Fibroblast of the aortic adventitia (primary cell): Measurements from ENCODE around the gene GLOD4. TPM values are rescaled to one million over a fixed set of nuclear protein-coding genes. Genes with fewer than 3 reads are reported as not detected.

Experiments used
- DNase-seq: peaks from one replicate; pipeline ENCODE4 v3.0.0-alpha.2; 2010; ENCODE audit warnings: low read depth
- H3K4me3 ChIP-seq: 2 replicates; pipeline ENCODE4 v1.5.1; 2011; ENCODE audit warnings: low read depth, mild to moderate bottlenecking, control low read depth, low read length, moderate library complexity
- CTCF ChIP-seq: IDR thresholded peaks from 2 replicates; pipeline ENCODE4 v1.5.1; 2011; ENCODE audit warnings: mild to moderate bottlenecking, low read length, control low read depth, inconsistent platforms; ENCODE audit not compliant: insufficient read depth
- total RNA-seq: library from RNA; depleted of rRNA; stranded (reverse); fragments of >200 nt; gene quantifications from 2 replicates; pipeline ENCODE4 v1.2.3, GENCODE V29; 2012; ENCODE audit warnings: low replicate concordance

Gene GLOD4
- total RNA-seq, 1 donor: 49.9 TPM

- no peak for DNase-seq
- no peak for TF ChIP-seq CTCF
- no peak overlapping the region for H3K4me3 ChIP-seq
These were observed 55.7 kb downstream of the GLOD4 start for GRCh38 chr17:726271-726919.

- H3K4me3 ChIP-seq: no peak overlapping the region
- no peak for TF ChIP-seq CTCF
- no peak for DNase-seq
These were observed 56.3 kb downstream of the GLOD4 start for GRCh38 chr17:725746-726145.

- H3K4me3 ChIP-seq: no peak overlapping the region
- no peak for DNase-seq
- TF ChIP-seq CTCF: no peak
These were observed 57.0 kb downstream of the GLOD4 start for GRCh38 chr17:725084-725483.

GRCh38 chr17:721540-721937, 60.5 kb downstream of the GLOD4 start:
- no peak for DNase-seq
- TF ChIP-seq CTCF: no peak
- H3K4me3 ChIP-seq: no peak overlapping the region

- no peak for TF ChIP-seq CTCF
- no peak for DNase-seq
These were observed 61.2 kb downstream of the GLOD4 start for GRCh38 chr17:720706-721539.

GRCh38 chr17:718075-718474, 64.0 kb downstream of the GLOD4 start:
- no peak for DNase-seq
- TF ChIP-seq CTCF: no peak
- H3K4me3 ChIP-seq: no peak overlapping the region

More at GRCh38 chr17:720706-721539, 61.2 kb downstream of the GLOD4 start:
- no peak overlapping the region for H3K4me3 ChIP-seq

Other genes starting within 250 kb of the GLOD4 start
- gene VPS53, start 67.4 kb downstream of the GLOD4 start, total RNA-seq: 14.3 and 29.5 TPM in 2 replicates
- 12.9 and 27.5 TPM in 2 replicates for gene TLCD3A, start 49.7 kb downstream of the GLOD4 start, total RNA-seq
- 16.7 and 21.3 TPM in 2 replicates for gene GEMIN4, start 30.0 kb downstream of the GLOD4 start, total RNA-seq
- gene MRM3, start 73 bp upstream of the GLOD4 start, total RNA-seq: 15.8 and 21.7 TPM in 2 replicates
- gene NXN, start 197.5 kb upstream of the GLOD4 start, total RNA-seq: 5.1 and 18.1 TPM in 2 replicates
- 8.7 and 15.8 TPM in 2 replicates for gene TIMM22, start 214.8 kb upstream of the GLOD4 start, total RNA-seq